Astrocyte of the cerebellum (primary cell): ENCODE data around the gene CACNA1G.

ENCODE experiments used
- DNase-seq: peaks from one replicate; pipeline ENCODE4 v3.0.0-alpha.2; 2011; ENCODE audit warnings: low read depth
- H3K4me3 ChIP-seq: 2 replicates; pipeline ENCODE4 v1.5.1; 2011; ENCODE audit warnings: mild to moderate bottlenecking, low read depth, low read length, moderate library complexity
- in situ Hi-C: cut with HindIII; loops from 2 replicates; pipeline ENCODE4 v1.10.0; 2017; ENCODE audit warnings: low sequenced_read_pairs
- TF ChIP-seq, protein P1 (sequence below): IDR thresholded peaks from 2 replicates; pipeline ENCODE4 v1.5.1; 2012; ENCODE audit warnings: low read length, low read depth, moderate library complexity, mild to moderate bottlenecking; ENCODE audit errors: missing control alignments

Gene CACNA1G

GRCh38 chr17:50532452-50533024 is 28.0 kb upstream of the CACNA1G start, which contains the start of gene EPN3:
TSS of gene EPN3 (plus strand) at chr17:50532735. CDS start at chr17:50536557, 3,822 bp downstream.
- TF ChIP-seq, protein P1, sequence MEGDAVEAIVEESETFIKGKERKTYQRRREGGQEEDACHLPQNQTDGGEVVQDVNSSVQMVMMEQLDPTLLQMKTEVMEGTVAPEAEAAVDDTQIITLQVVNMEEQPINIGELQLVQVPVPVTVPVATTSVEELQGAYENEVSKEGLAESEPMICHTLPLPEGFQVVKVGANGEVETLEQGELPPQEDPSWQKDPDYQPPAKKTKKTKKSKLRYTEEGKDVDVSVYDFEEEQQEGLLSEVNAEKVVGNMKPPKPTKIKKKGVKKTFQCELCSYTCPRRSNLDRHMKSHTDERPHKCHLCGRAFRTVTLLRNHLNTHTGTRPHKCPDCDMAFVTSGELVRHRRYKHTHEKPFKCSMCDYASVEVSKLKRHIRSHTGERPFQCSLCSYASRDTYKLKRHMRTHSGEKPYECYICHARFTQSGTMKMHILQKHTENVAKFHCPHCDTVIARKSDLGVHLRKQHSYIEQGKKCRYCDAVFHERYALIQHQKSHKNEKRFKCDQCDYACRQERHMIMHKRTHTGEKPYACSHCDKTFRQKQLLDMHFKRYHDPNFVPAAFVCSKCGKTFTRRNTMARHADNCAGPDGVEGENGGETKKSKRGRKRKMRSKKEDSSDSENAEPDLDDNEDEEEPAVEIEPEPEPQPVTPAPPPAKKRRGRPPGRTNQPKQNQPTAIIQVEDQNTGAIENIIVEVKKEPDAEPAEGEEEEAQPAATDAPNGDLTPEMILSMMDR, result no peak
- in situ Hi-C loops, result no loop called here
- H3K4me3 ChIP-seq, result no peak within 1 kb of the TSS

GRCh38 chr17:50533185-50533584 is 27.3 kb upstream of the CACNA1G start:
- no peak overlapping the region for H3K4me3 ChIP-seq
- in situ Hi-C loops, result no loop called here
- no peak for DNase-seq
- TF ChIP-seq, protein P1, result no peak

More at GRCh38 chr17:50532452-50533024, 28.0 kb upstream of the CACNA1G start, which contains the start of gene EPN3:
- no peak for DNase-seq

DNA sequence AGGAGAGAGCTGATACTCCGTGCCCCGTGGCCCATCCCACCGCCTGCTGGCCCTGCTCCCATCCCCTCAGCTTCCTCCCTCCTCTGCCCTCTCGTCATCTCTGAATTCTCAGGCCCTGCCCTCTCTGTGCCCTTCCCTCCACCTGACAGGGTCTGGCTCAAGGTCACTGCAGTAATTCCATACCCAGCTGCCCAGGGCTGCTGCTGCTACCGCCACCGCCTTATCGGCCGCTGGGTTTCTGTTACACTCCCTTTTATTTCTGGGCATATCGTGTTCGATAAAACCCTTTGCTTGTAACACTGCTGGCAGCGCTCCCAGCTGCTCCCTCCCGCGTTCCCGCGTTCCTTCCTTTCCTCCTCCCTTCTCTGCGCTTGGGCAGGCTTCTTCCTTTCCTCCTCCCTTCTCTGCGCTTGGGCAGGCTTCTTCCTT is 26.8 kb upstream of the CACNA1G start:
- TF ChIP-seq, protein P1, result no peak
- no peak overlapping the region for H3K4me3 ChIP-seq
- DNase-seq, result no peak
- in situ Hi-C loops, result no loop called here

DNA sequence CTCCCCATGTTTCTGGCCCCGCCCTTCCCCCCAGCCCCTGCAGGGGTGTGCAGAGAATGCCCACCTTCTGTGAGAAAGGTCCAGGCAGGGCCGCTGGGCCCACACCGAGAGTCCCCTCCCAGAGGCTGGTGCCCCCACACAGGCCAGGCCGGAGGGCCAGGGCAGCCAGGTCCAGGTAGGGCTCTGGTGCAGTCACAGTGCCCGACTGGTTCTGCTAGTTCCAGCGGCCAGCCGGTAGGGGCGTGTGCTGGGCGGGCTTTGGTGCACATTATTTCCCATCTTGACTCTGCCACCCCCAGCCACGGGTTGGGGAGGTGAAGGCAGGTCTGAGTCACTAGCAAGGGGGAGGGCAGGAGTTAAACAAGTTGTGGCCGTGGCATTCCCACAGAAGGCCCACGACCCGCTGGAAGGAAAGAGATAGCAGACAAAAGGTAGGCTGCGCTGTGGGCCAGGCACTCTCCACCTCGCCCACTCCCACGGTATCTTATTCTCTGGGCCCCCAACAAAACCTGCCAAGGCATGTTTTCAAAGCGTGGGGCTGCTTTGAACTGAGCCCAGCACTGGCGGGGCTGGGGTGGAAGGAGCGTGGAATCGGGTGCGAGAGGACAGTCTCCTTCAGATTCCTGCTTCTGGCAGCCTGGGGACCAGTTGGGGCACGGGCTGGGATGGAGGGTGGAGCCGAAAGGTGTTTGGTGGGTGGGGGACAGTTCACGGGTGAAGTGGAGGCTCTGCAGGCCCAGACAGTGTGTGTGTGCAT is 26.1 kb upstream of the CACNA1G start:
- DNase-seq, result no peak
- no peak overlapping the region for H3K4me3 ChIP-seq

GRCh38 chr17:50534979-50535326 is 25.6 kb upstream of the CACNA1G start:
- H3K4me3 ChIP-seq, result no peak overlapping the region
- TF ChIP-seq, protein P1, result no peak
- in situ Hi-C loops, result no loop called here
- DNase-seq, result no peak

More for the DNA sequence above, 26.1 kb upstream of the CACNA1G start:
- in situ Hi-C loops, result no loop called here
- TF ChIP-seq, protein P1, result peak; percentile 39

- no peak overlapping the region for H3K4me3 ChIP-seq
- TF ChIP-seq, protein P1, result no peak
- no peak for DNase-seq
- in situ Hi-C loops, result no loop called here
Observed at GRCh38 chr17:50535407-50535806, 25.1 kb upstream of the CACNA1G start.
